Measurements from ENCODE around the gene COL23A1. TPM values are rescaled to one million over a fixed set of nuclear protein-coding genes. Genes with fewer than 3 reads are reported as not detected.

COL23A1 gene
- total RNA-seq, 4 donors from 2014 or later: 7.9 to 20.4 (median 12.0) TPM

- Histone ChIP-seq H3K4me1 (peaks cover 0 to 3% (median 0%) of the 10 kb centered on the region in 4 donors), H3K27ac (no peak overlapping the region), H3K27me3 (no peaks in the 10 kb centered on the region), H3K36me3 (no peaks in the 10 kb centered on the region), H3K9me3 (no peaks in the 10 kb centered on the region), H3K4me3 (no peak overlapping the region)
- TF ChIP-seq POLR2A (IDR thresholded peaks at IDR 0.05): no peak
- no peak for TF ChIP-seq EP300 (IDR thresholded peaks at IDR 0.05)
- TF ChIP-seq CTCF (IDR thresholded peaks at IDR 0.05): no peak
- 95 to 100% methylated on average over 1 of the region's 1 CpG for WGBS, 2 donors
- DNase-seq (ENCODE audit: low spot score in 2 of 2): no peak
Measured at GRCh38 chr5:178269499-178269898, 320.7 kb downstream of the COL23A1 start.

- WGBS, 2 donors: 73 to 80% methylated on average over 3 to 5 of the region's 10 CpGs
- no peaks in the 10 kb centered on the region for H3K4me1 ChIP-seq
- H3K36me3 ChIP-seq: no peaks in the 10 kb centered on the region
- no peak overlapping the region for H3K27ac ChIP-seq
- TF ChIP-seq CTCF (IDR thresholded peaks at IDR 0.05) (no peak), POLR2A (IDR thresholded peaks at IDR 0.05) (no peak), EP300 (IDR thresholded peaks at IDR 0.05) (no peak)
- no peak for DNase-seq (ENCODE audit: low spot score in 2 of 2)
- H3K4me3 ChIP-seq: no peak overlapping the region
- H3K9me3 ChIP-seq: peaks cover 0 to 4% (median 0%) of the 10 kb centered on the region in 4 donors
- H3K27me3 ChIP-seq: no peaks in the 10 kb centered on the region
Measured at GRCh38 chr5:178267876-178268275, 322.3 kb downstream of the COL23A1 start.

- Histone ChIP-seq H3K27ac (no peak overlapping the region), H3K9me3 (peaks cover 0 to 4% (median 0%) of the 10 kb centered on the region in 4 donors)
- WGBS, 2 donors: 61 to 66% methylated on average over 6 of the region's 6 CpGs
Measured at GRCh38 chr5:178267245-178267644, 322.9 kb downstream of the COL23A1 start.

GRCh38 chr5:178266581-178266980 is 323.6 kb downstream of the COL23A1 start:
- Histone ChIP-seq H3K4me3 (no peak overlapping the region), H3K27ac (no peak overlapping the region), H3K27me3 (no peaks in the 10 kb centered on the region), H3K4me1 (no peaks in the 10 kb centered on the region), H3K9me3 (peaks cover 0 to 4% (median 0%) of the 10 kb centered on the region in 4 donors), H3K36me3 (no peaks in the 10 kb centered on the region)
- 79 to 87% methylated on average over 10 of the region's 10 CpGs for WGBS, 2 donors
- no peak for TF ChIP-seq CTCF (IDR thresholded peaks at IDR 0.05)
- no peak for TF ChIP-seq POLR2A (IDR thresholded peaks at IDR 0.05)
- no peak for TF ChIP-seq EP300 (IDR thresholded peaks at IDR 0.05)
- no peak for DNase-seq (ENCODE audit: low spot score in 2 of 2)

More at GRCh38 chr5:178267245-178267644, 322.9 kb downstream of the COL23A1 start:
- Histone ChIP-seq H3K36me3 (no peaks in the 10 kb centered on the region), H3K4me1 (no peaks in the 10 kb centered on the region), H3K27me3 (no peaks in the 10 kb centered on the region), H3K4me3 (no peak overlapping the region)
- DNase-seq (ENCODE audit: low spot score in 2 of 2): no peak
- TF ChIP-seq CTCF (IDR thresholded peaks at IDR 0.05) (no peak), POLR2A (IDR thresholded peaks at IDR 0.05) (no peak), EP300 (IDR thresholded peaks at IDR 0.05) (no peak)

GRCh38 chr5:178265746-178266145 is 324.4 kb downstream of the COL23A1 start:
- 84 to 86% methylated on average over 6 to 7 of the region's 7 CpGs for WGBS, 2 donors
- Histone ChIP-seq H3K4me1 (no peaks in the 10 kb centered on the region), H3K4me3 (no peak overlapping the region), H3K36me3 (no peaks in the 10 kb centered on the region), H3K27me3 (no peaks in the 10 kb centered on the region), H3K9me3 (peaks cover 0 to 4% (median 0%) of the 10 kb centered on the region in 4 donors), H3K27ac (no peak overlapping the region)
- TF ChIP-seq POLR2A (IDR thresholded peaks at IDR 0.05): no peak
- TF ChIP-seq CTCF (IDR thresholded peaks at IDR 0.05): no peak
- TF ChIP-seq EP300 (IDR thresholded peaks at IDR 0.05): no peak
- DNase-seq (ENCODE audit: low spot score in 2 of 2): no peak

All from tibial nerve (tissue), 4 donors.